ENCODE measurements around the gene ZNF521. TPM values are rescaled to one million over a fixed set of nuclear protein-coding genes. Genes with fewer than 3 reads are reported as not detected.

Gene ZNF521
- total and polyA plus RNA-seq, 2 donors (not counting 3 experiments of a cell fraction or from before 2014, with no cell fraction given) = 111 to 168 TPM

DNA sequence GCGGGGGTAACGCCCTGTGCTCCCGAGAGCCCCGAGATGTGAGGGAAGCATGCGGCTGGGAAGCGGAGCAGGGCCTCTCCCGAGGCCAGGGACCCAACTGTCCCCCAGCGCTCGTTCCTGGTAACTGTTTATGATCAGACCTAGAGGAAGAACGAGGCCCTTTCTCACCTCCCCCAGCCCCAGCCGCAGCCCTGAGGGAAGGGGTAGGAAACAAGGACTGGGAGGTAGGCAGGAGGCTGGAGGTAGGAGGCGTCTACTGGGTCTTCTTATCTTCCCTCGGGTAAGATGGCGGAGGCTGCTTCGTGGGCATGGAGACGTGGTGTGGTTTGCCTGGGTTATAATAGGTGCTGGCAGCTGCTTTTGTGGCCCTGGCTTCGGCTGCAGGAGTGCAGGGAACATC lies 335.8 kb downstream of the ZNF521 start:
- Histone ChIP-seq H3K9me1 (replicated peaks; ENCODE audit: control insufficient read depth, extremely low read depth, insufficient read depth, low read length) (no peaks in the 10 kb centered on the region), H3K4me2 (ENCODE audit: insufficient read depth, low read length) (no peak overlapping the region), H3K4me1 (ENCODE audit: control insufficient read depth, extremely low read depth, insufficient read depth, low read length) (no peaks in the 10 kb centered on the region), H2AFZ (ENCODE audit: low read depth, low read length) (no peak overlapping the region), H3K4me3 (replicated peaks in 1 of 3; ENCODE audit: insufficient read depth in 1 of 3, low read depth in 1 of 3, low read length in 3 of 3) (no peak overlapping the region), H4K20me1 (replicated peaks; ENCODE audit: control insufficient read depth, extremely low read depth, insufficient read depth, low read length) (no peaks in the 10 kb centered on the region), H3K9ac (replicated peaks; ENCODE audit: extremely low read depth, insufficient read depth, low read length) (no peak overlapping the region), H3K27me3 (ENCODE audit: control insufficient read depth in 2 of 2, insufficient read depth in 2 of 2, low read length in 2 of 2) (peaks cover 0 to 3% of the 10 kb centered on the region in 2 experiments), H3K36me3 (ENCODE audit: control insufficient read depth in 2 of 2, extremely low read depth in 1 of 2, insufficient read depth in 2 of 2, low read length in 2 of 2) (no peaks in the 10 kb centered on the region), H3K27ac (ENCODE audit: insufficient read depth, low read depth, low read length) (no peak overlapping the region), H3K79me2 (ENCODE audit: control insufficient read depth, insufficient read depth, low read length) (no peaks in the 10 kb centered on the region), H3K9me3 (replicated peaks; ENCODE audit: control insufficient read depth, insufficient read depth, low read length) (no peaks in the 10 kb centered on the region)
- FAIRE-seq (no peak), DNase-seq (ENCODE audit: low read depth, low spot score) (no peak)
- CTCF ChIA-PET = no interaction called here
- BruUV-seq (replicated peaks) = no TSS peak
- TF ChIP-seq JUN (IDR thresholded peaks at IDR 0.05; ENCODE audit: borderline replicate concordance, insufficient read depth, insufficient read length, low read depth) (no peak), GATA2 (IDR thresholded peaks at IDR 0.05; ENCODE audit: insufficient read depth, insufficient read length, low read depth, low read length) (no peak), MYC (IDR thresholded peaks at IDR 0.05; ENCODE audit: low read depth, low read length) (no peak), POLR2AphosphoS5 (IDR thresholded peaks at IDR 0.05; ENCODE audit: insufficient read depth, low read depth, low read length) (no peak), POLR2A (IDR thresholded peaks at IDR 0.05; ENCODE audit: low read depth, low read length) (no peak), EZH2 (IDR thresholded peaks at IDR 0.05; ENCODE audit: borderline replicate concordance, low read depth, low read length, severe bottlenecking) (no peak)
- TF ChIP-seq, protein P1, sequence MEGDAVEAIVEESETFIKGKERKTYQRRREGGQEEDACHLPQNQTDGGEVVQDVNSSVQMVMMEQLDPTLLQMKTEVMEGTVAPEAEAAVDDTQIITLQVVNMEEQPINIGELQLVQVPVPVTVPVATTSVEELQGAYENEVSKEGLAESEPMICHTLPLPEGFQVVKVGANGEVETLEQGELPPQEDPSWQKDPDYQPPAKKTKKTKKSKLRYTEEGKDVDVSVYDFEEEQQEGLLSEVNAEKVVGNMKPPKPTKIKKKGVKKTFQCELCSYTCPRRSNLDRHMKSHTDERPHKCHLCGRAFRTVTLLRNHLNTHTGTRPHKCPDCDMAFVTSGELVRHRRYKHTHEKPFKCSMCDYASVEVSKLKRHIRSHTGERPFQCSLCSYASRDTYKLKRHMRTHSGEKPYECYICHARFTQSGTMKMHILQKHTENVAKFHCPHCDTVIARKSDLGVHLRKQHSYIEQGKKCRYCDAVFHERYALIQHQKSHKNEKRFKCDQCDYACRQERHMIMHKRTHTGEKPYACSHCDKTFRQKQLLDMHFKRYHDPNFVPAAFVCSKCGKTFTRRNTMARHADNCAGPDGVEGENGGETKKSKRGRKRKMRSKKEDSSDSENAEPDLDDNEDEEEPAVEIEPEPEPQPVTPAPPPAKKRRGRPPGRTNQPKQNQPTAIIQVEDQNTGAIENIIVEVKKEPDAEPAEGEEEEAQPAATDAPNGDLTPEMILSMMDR (IDR thresholded peaks at IDR 0.05; ENCODE audit: extremely low read depth in 1 of 2, insufficient read depth in 1 of 2, low read depth in 1 of 2, low read length in 2 of 2) = no peak
- TF ChIP-seq, protein P2, sequence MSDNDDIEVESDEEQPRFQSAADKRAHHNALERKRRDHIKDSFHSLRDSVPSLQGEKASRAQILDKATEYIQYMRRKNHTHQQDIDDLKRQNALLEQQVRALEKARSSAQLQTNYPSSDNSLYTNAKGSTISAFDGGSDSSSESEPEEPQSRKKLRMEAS (IDR thresholded peaks at IDR 0.05; ENCODE audit: insufficient read depth, insufficient read length) = no peak
- POLR2A ChIA-PET = no interaction called here
- dilution Hi-C loops (cut with MboI; ENCODE audit: extremely low pct_ligation_motif_present, low sequenced_read_pairs) = no loop called here
- intact Hi-C loops (cut with micrococcal nuclease) = no loop called here

All from endothelial cell of umbilical vein (primary cell).